Osteoblast (primary cell): ENCODE results near the gene RARA. TPM values are rescaled to one million over a fixed set of nuclear protein-coding genes. Genes with fewer than 3 reads are reported as not detected.

ENCODE experiments used
- DNase-seq: peaks from one replicate; pipeline ENCODE4 v3.0.0; 2011; ENCODE audit warnings: low spot score, mixed read lengths; ENCODE audit not compliant: insufficient read length; ENCODE audit errors: missing footprints
- H2AFZ ChIP-seq: 2 replicates; pipeline ENCODE4 v1.6.0; 2011; ENCODE audit warnings: mild to moderate bottlenecking, low read length
- H3K27ac ChIP-seq: 2 replicates; pipeline ENCODE4 v1.5.1; 2011; ENCODE audit warnings: mild to moderate bottlenecking, low read depth, low read length, moderate library complexity
- H3K27me3 ChIP-seq: 2 replicates; pipeline ENCODE4 v1.6.0; 2012; ENCODE audit warnings: mild to moderate bottlenecking, control low read depth, inconsistent platforms, low read length, moderate library complexity; ENCODE audit not compliant: insufficient read depth
- H3K36me3 ChIP-seq: 2 replicates; pipeline ENCODE4 v1.5.1; 2011; ENCODE audit warnings: mild to moderate bottlenecking, low read length, control low read depth, moderate library complexity; ENCODE audit not compliant: insufficient read depth
- H3K4me1 ChIP-seq: 2 replicates; pipeline ENCODE4 v1.5.1; 2011; ENCODE audit warnings: mild to moderate bottlenecking, low read length, control low read depth, moderate library complexity; ENCODE audit not compliant: insufficient read depth
- H3K4me2 ChIP-seq: 2 replicates; pipeline ENCODE4 v1.6.0; 2011; ENCODE audit warnings: mild to moderate bottlenecking, low read length; ENCODE audit not compliant: insufficient read depth
- H3K4me3 ChIP-seq: fragments of 200-600 bp; sonication (generic); 3 replicates; pipeline ENCODE4 v1.5.1; 2012; ENCODE audit warnings: mild to moderate bottlenecking, low read length, inconsistent platforms; ENCODE audit not compliant: insufficient read depth
- H3K79me2 ChIP-seq: 2 replicates; pipeline ENCODE4 v1.6.0; 2012; ENCODE audit warnings: mild to moderate bottlenecking, low read length, control low read depth, inconsistent platforms; ENCODE audit not compliant: insufficient read depth
- H3K9me3 ChIP-seq: 2 replicates; pipeline ENCODE4 v1.5.1; 2011; ENCODE audit warnings: low read depth, low read length, control low read depth
- H4K20me1 ChIP-seq: 2 replicates; pipeline ENCODE4 v1.6.0; 2012; ENCODE audit warnings: mild to moderate bottlenecking, low read length, control low read depth; ENCODE audit not compliant: insufficient read depth
- total RNA-seq: library from RNA; depleted of rRNA; stranded (reverse); fragments of >200 nt; gene quantifications from 2 replicates; pipeline ENCODE4 v1.2.3, GENCODE V29; 2012
- TF ChIP-seq, protein P1 (sequence below): IDR thresholded peaks from 2 replicates; pipeline ENCODE4 v1.5.1; 2011; ENCODE audit warnings: mild to moderate bottlenecking, low read depth, low read length, moderate library complexity; ENCODE audit errors: extremely low read depth

The RARA gene
- total RNA-seq, 1 donor: 31.1 TPM

- peaks cover 20% of the 10 kb centered on the region for H4K20me1 ChIP-seq
- H3K4me2 ChIP-seq: no peak overlapping the region
- TF ChIP-seq, protein P1, sequence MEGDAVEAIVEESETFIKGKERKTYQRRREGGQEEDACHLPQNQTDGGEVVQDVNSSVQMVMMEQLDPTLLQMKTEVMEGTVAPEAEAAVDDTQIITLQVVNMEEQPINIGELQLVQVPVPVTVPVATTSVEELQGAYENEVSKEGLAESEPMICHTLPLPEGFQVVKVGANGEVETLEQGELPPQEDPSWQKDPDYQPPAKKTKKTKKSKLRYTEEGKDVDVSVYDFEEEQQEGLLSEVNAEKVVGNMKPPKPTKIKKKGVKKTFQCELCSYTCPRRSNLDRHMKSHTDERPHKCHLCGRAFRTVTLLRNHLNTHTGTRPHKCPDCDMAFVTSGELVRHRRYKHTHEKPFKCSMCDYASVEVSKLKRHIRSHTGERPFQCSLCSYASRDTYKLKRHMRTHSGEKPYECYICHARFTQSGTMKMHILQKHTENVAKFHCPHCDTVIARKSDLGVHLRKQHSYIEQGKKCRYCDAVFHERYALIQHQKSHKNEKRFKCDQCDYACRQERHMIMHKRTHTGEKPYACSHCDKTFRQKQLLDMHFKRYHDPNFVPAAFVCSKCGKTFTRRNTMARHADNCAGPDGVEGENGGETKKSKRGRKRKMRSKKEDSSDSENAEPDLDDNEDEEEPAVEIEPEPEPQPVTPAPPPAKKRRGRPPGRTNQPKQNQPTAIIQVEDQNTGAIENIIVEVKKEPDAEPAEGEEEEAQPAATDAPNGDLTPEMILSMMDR: no peak
- no peaks in the 10 kb centered on the region for H3K27me3 ChIP-seq
- peaks cover 7% of the 10 kb centered on the region for H3K79me2 ChIP-seq
- H3K4me1 ChIP-seq: peaks cover 5% of the 10 kb centered on the region
- H3K36me3 ChIP-seq: peaks cover 20% of the 10 kb centered on the region
- H3K27ac ChIP-seq: no peak overlapping the region
- H3K9me3 ChIP-seq: no peaks in the 10 kb centered on the region
- DNase-seq: peak; percentile 73
- no peak overlapping the region for H3K4me3 ChIP-seq
- no peak overlapping the region for H2AFZ ChIP-seq
These were observed 48.3 kb downstream of the RARA start for GRCh38 chr17:40356990-40357881.

GRCh38 chr17:40358323-40359038, 49.5 kb downstream of the RARA start:
- Histone ChIP-seq H4K20me1 (peaks cover 11% of the 10 kb centered on the region), H2AFZ (peak overlapping the region; percentile 67)

GRCh38 chr17:40360091-40360490, 51.1 kb downstream of the RARA start:
- no peaks in the 10 kb centered on the region for H3K9me3 ChIP-seq
- H2AFZ ChIP-seq: no peak overlapping the region
- peaks cover 16% of the 10 kb centered on the region for H3K4me1 ChIP-seq
- H3K4me2 ChIP-seq: no peak overlapping the region
- H3K27me3 ChIP-seq: no peaks in the 10 kb centered on the region
- H4K20me1 ChIP-seq: peaks cover 4% of the 10 kb centered on the region
- peak; percentile 46 for DNase-seq
- no peak overlapping the region for H3K27ac ChIP-seq
- no peak overlapping the region for H3K4me3 ChIP-seq
- TF ChIP-seq, protein P1: no peak
- peaks cover 6% of the 10 kb centered on the region for H3K79me2 ChIP-seq
- peaks cover 6% of the 10 kb centered on the region for H3K36me3 ChIP-seq

More at GRCh38 chr17:40358323-40359038, 49.5 kb downstream of the RARA start:
- peak overlapping the region; percentile 73 for H3K27ac ChIP-seq
- peaks cover 9% of the 10 kb centered on the region for H3K4me1 ChIP-seq
- H3K36me3 ChIP-seq: peaks cover 11% of the 10 kb centered on the region
- no peaks in the 10 kb centered on the region for H3K27me3 ChIP-seq
- DNase-seq: peak; percentile 100
- TF ChIP-seq, protein P1: peak; percentile 97
- peak overlapping the region; percentile 79 for H3K4me2 ChIP-seq
- peak overlapping the region; percentile 62 for H3K4me3 ChIP-seq
- peaks cover 3% of the 10 kb centered on the region for H3K79me2 ChIP-seq
- no peaks in the 10 kb centered on the region for H3K9me3 ChIP-seq
